Left ventricle myocardium superior (tissue), 1 donor: ENCODE results near the gene RNF150. TPM values are rescaled to one million over a fixed set of nuclear protein-coding genes. Genes with fewer than 3 reads are reported as not detected.

ENCODE experiments used
- ATAC-seq: fragments of 200-7000 bp; cut with Tn5 transposase; one replicate; pipeline ENCODE4 v1.9.1; 2020; ENCODE audit warnings: mild to moderate bottlenecking, moderate library complexity
- DNase-seq: peaks from one replicate; pipeline ENCODE4 v3.0.0-alpha.2; 2020
- intact Hi-C: fragments of 100-400 bp; cut with micrococcal nuclease; formaldehyde crosslinking; loops from one replicate; pipeline ENCODE4 v1.11.0; 2022
- total RNA-seq: library from RNA; stranded (reverse); fragmentation: NEBNext Ultra II Directional; extraction: Animal tissue kit (Norgen Biotek cat#: 25700); gene quantifications from one replicate; pipeline ENCODE4 v1.2.1, GENCODE V29; 2021
- donor health status: DM: no; HTN: yes; CAD: no; lungs with severe emphysema.

The RNF150 gene
- total RNA-seq, 1 donor from 2014 or later, result 57.1 TPM

GRCh38 chr4:140903522-140904475, 229.5 kb downstream of the RNF150 start:
- no peak for ATAC-seq
- intact Hi-C loops, result no loop called here
- no peak for DNase-seq

- no peak for DNase-seq
- intact Hi-C loops, result no loop called here
Measured at GRCh38 chr4:140901736-140902336, 231.4 kb downstream of the RNF150 start.

GRCh38 chr4:140893939-140894338, 239.3 kb downstream of the RNF150 start:
- no peak for DNase-seq
- intact Hi-C loops, result no loop called here
- ATAC-seq, result peak; percentile 67

More at GRCh38 chr4:140901736-140902336, 231.4 kb downstream of the RNF150 start:
- no peak for ATAC-seq

GRCh38 chr4:140888054-140888453, 245.2 kb downstream of the RNF150 start:
- ATAC-seq, result no peak
- intact Hi-C loops, result no loop called here
- no peak for DNase-seq

- ATAC-seq (peak; percentile 92), DNase-seq (no peak)
- intact Hi-C loops, result no loop called here
Measured at GRCh38 chr4:140887467-140887866, 245.8 kb downstream of the RNF150 start.

- ATAC-seq (peak; percentile 68), DNase-seq (no peak)
- intact Hi-C loops, result no loop called here
Measured at GRCh38 chr4:140884431-140885058, 248.7 kb downstream of the RNF150 start.

- intact Hi-C loops, result no loop called here
- ATAC-seq, result no peak
Measured at GRCh38 chr4:140877781-140878180, 255.5 kb downstream of the RNF150 start.

GRCh38 chr4:140876615-140877364, 256.5 kb downstream of the RNF150 start:
- ATAC-seq (no peak), DNase-seq (no peak)
- intact Hi-C loops, result no loop called here

More at GRCh38 chr4:140877781-140878180, 255.5 kb downstream of the RNF150 start:
- no peak for DNase-seq

- ATAC-seq, result no peak
Measured at GRCh38 chr4:140875746-140876452, 257.4 kb downstream of the RNF150 start.

GRCh38 chr4:140874056-140874455, 259.2 kb downstream of the RNF150 start:
- no peak for ATAC-seq
- intact Hi-C loops, result no loop called here
- no peak for DNase-seq

More at GRCh38 chr4:140875746-140876452, 257.4 kb downstream of the RNF150 start:
- DNase-seq, result no peak
- intact Hi-C loops, result no loop called here

- DNase-seq (no peak), ATAC-seq (no peak)
- intact Hi-C loops, result no loop called here
Measured at GRCh38 chr4:140871368-140871767, 261.9 kb downstream of the RNF150 start.

- DNase-seq (no peak), ATAC-seq (no peak)
- intact Hi-C loops, result no loop called here
Measured at GRCh38 chr4:140870427-140870826, 262.8 kb downstream of the RNF150 start.

- intact Hi-C loops, result loop anchor here (5.0 kb wide), 1 partner anchor 263 kb away; the partner anchor contains the start of gene RNF150
- ATAC-seq, result no peak
- no peak for DNase-seq
Measured at GRCh38 chr4:140869446-140869845, 263.8 kb downstream of the RNF150 start.

- ATAC-seq (peak; percentile 76), DNase-seq (no peak)
- intact Hi-C loops, result loop anchor here (5.0 kb wide), 1 partner anchor 265 kb away; the partner anchor contains the start of gene RNF150
Measured at GRCh38 chr4:140867356-140867755, 265.9 kb downstream of the RNF150 start.

- ATAC-seq (no peak), DNase-seq (no peak)
- intact Hi-C loops, result loop anchor here (5.0 kb wide), 1 partner anchor 266 kb away; the partner anchor contains the start of gene RNF150
Measured at GRCh38 chr4:140866492-140867005, 266.7 kb downstream of the RNF150 start.

- DNase-seq (no peak), ATAC-seq (no peak)
- intact Hi-C loops, result loop anchor here (5.0 kb wide), 1 partner anchor 267 kb away; the partner anchor contains the start of gene RNF150
Measured at GRCh38 chr4:140865253-140866217, 267.7 kb downstream of the RNF150 start.

GRCh38 chr4:140863197-140863596, 270.1 kb downstream of the RNF150 start:
- ATAC-seq, result no peak
- no peak for DNase-seq
- intact Hi-C loops, result no loop called here
